Cardiac septum (tissue), 1 donor: ENCODE measurements around the gene DLGAP1. TPM values are rescaled to one million over a fixed set of nuclear protein-coding genes. Genes with fewer than 3 reads are reported as not detected.

Experiments used
- DNase-seq: peaks from one replicate; pipeline ENCODE4 v3.0.0-alpha.2; 2020; ENCODE audit warnings: low spot score
- intact Hi-C: fragments of 100-400 bp; cut with DNase I; formaldehyde crosslinking; loops from one replicate; pipeline ENCODE4 v1.14.0; 2022
- total RNA-seq: library from RNA; stranded (reverse); fragmentation: NEBNext Ultra II Directional; extraction: Animal tissue kit (Norgen Biotek cat#: 25700); gene quantifications from one replicate; pipeline ENCODE4 v1.2.1, GENCODE V29; 2021
- donor health status: DM: no; HTN: no; CAD: no.

DLGAP1 gene
- total RNA-seq, 1 donor from 2014 or later = 6.5 TPM

- DNase-seq = no peak
- intact Hi-C loops = no loop called here
Observed at GRCh38 chr18:3823073-3823472, 632.0 kb downstream of the DLGAP1 start.

GRCh38 chr18:3821524-3821923, 633.6 kb downstream of the DLGAP1 start:
- no peak for DNase-seq
- intact Hi-C loops = no loop called here

- intact Hi-C loops = no loop called here
Observed at GRCh38 chr18:3819961-3820360, 635.1 kb downstream of the DLGAP1 start.

GRCh38 chr18:3816610-3817363, 638.3 kb downstream of the DLGAP1 start:
- intact Hi-C loops = no loop called here

More at GRCh38 chr18:3819961-3820360, 635.1 kb downstream of the DLGAP1 start:
- no peak for DNase-seq

GRCh38 chr18:3815991-3816390, 639.1 kb downstream of the DLGAP1 start:
- intact Hi-C loops = no loop called here

More at GRCh38 chr18:3816610-3817363, 638.3 kb downstream of the DLGAP1 start:
- DNase-seq = no peak

GRCh38 chr18:3814816-3815215, 640.3 kb downstream of the DLGAP1 start:
- DNase-seq = no peak
- intact Hi-C loops = no loop called here

More at GRCh38 chr18:3815991-3816390, 639.1 kb downstream of the DLGAP1 start:
- DNase-seq = no peak

GRCh38 chr18:3810296-3810695, 644.8 kb downstream of the DLGAP1 start:
- intact Hi-C loops = no loop called here
- no peak for DNase-seq

- intact Hi-C loops = no loop called here
- DNase-seq = no peak
Observed at GRCh38 chr18:3808985-3809780, 645.9 kb downstream of the DLGAP1 start.

GRCh38 chr18:3806656-3807055, 648.5 kb downstream of the DLGAP1 start:
- intact Hi-C loops = no loop called here
- no peak for DNase-seq

GRCh38 chr18:3804336-3804735, 650.8 kb downstream of the DLGAP1 start:
- no peak for DNase-seq
- intact Hi-C loops = no loop called here

GRCh38 chr18:3803350-3803749, 651.8 kb downstream of the DLGAP1 start:
- intact Hi-C loops = no loop called here
- DNase-seq = no peak

- intact Hi-C loops = no loop called here
- no peak for DNase-seq
Observed at GRCh38 chr18:3799515-3799914, 655.6 kb downstream of the DLGAP1 start.

GRCh38 chr18:3798032-3798431, 657.1 kb downstream of the DLGAP1 start:
- intact Hi-C loops = no loop called here
- DNase-seq = no peak

- intact Hi-C loops = no loop called here
- no peak for DNase-seq
Observed at GRCh38 chr18:3796434-3796833, 658.7 kb downstream of the DLGAP1 start.

GRCh38 chr18:3794537-3795348, 660.4 kb downstream of the DLGAP1 start:
- intact Hi-C loops = no loop called here
- DNase-seq = no peak

- DNase-seq = no peak
- intact Hi-C loops = no loop called here
Observed at GRCh38 chr18:3793545-3793944, 661.6 kb downstream of the DLGAP1 start.

- intact Hi-C loops = no loop called here
- no peak for DNase-seq
Observed at GRCh38 chr18:3793111-3793510, 662.0 kb downstream of the DLGAP1 start.

GRCh38 chr18:3792711-3793110, 662.4 kb downstream of the DLGAP1 start:
- intact Hi-C loops = no loop called here
- DNase-seq = no peak

- intact Hi-C loops = no loop called here
- DNase-seq = no peak
Observed at GRCh38 chr18:3791238-3791637, 663.9 kb downstream of the DLGAP1 start.

- intact Hi-C loops = no loop called here
- DNase-seq = no peak
Observed at GRCh38 chr18:3790703-3791102, 664.4 kb downstream of the DLGAP1 start.
